ENCODE measurements around the gene NLK. TPM values are rescaled to one million over a fixed set of nuclear protein-coding genes. Genes with fewer than 3 reads are reported as not detected.
"Not testable (repeated sequence)": the region's sequence is repeated elsewhere in the genome, so short reads cannot be mapped to it uniquely, and the experiment has no call there.

NLK gene
- total RNA-seq, 1 donor from 2014 or later: 13.2 TPM

GRCh38 chr17:28072936-28073533, 30.6 kb downstream of the NLK start:
- DNase-seq: no peak

GRCh38 chr17:28074010-28074409, 31.5 kb downstream of the NLK start:
- DNase-seq: no peak

- DNase-seq: no peak
Observed at GRCh38 chr17:28076144-28076543, 33.7 kb downstream of the NLK start.

GRCh38 chr17:28077140-28077539, 34.7 kb downstream of the NLK start:
- not testable (repeated sequence) for DNase-seq

GRCh38 chr17:28078341-28079229, 36.1 kb downstream of the NLK start:
- no peak for DNase-seq

GRCh38 chr17:28081467-28081866, 39.0 kb downstream of the NLK start:
- DNase-seq: no peak

- DNase-seq: no peak
Observed at GRCh38 chr17:28085766-28086165, 43.3 kb downstream of the NLK start.

- DNase-seq: no peak
Observed at GRCh38 chr17:28086519-28086918, 44.0 kb downstream of the NLK start.

GRCh38 chr17:28087743-28088142, 45.3 kb downstream of the NLK start:
- no peak for DNase-seq

GRCh38 chr17:28090551-28090950, 48.1 kb downstream of the NLK start:
- DNase-seq: no peak

- DNase-seq: no peak
Observed at GRCh38 chr17:28092088-28092487, 49.6 kb downstream of the NLK start.

GRCh38 chr17:28093999-28094716, 51.7 kb downstream of the NLK start:
- DNase-seq: no peak

- no peak for DNase-seq
Observed at GRCh38 chr17:28096756-28097155, 54.3 kb downstream of the NLK start.

GRCh38 chr17:28097254-28097653, 54.8 kb downstream of the NLK start:
- DNase-seq: no peak

- DNase-seq: no peak
Observed at GRCh38 chr17:28097901-28098300, 55.4 kb downstream of the NLK start.

GRCh38 chr17:28098591-28098990, 56.1 kb downstream of the NLK start:
- DNase-seq: not testable (repeated sequence)

- DNase-seq: no peak
Observed at GRCh38 chr17:28100251-28100650, 57.8 kb downstream of the NLK start.

GRCh38 chr17:28100936-28101335, 58.5 kb downstream of the NLK start:
- DNase-seq: no peak

GRCh38 chr17:28101919-28102318, 59.4 kb downstream of the NLK start:
- DNase-seq: no peak

- DNase-seq: no peak
Observed at GRCh38 chr17:28105501-28105900, 63.0 kb downstream of the NLK start.

- no peak for DNase-seq
Observed at GRCh38 chr17:28110184-28110583, 67.7 kb downstream of the NLK start.

GRCh38 chr17:28112181-28112580, 69.7 kb downstream of the NLK start:
- DNase-seq: no peak

GRCh38 chr17:28112606-28113005, 70.1 kb downstream of the NLK start:
- DNase-seq: no peak

Measured in tongue (tissue), 2 donors.